GDM1 (cell line): ENCODE data around the gene C10orf67.
"Not testable (repeated sequence)": the region's sequence is repeated elsewhere in the genome, so short reads cannot be mapped to it uniquely, and the experiment has no call there.

Experiments used
- DNase-seq: peaks from one replicate; lab custom pipeline; 2025; lab: John Stamatoyannopoulos, UW

The C10orf67 gene

GRCh38 chr10:23263441-23264164 lies 81.0 kb downstream of the C10orf67 start:
- DNase-seq = no peak

- no peak for DNase-seq
Measured at GRCh38 chr10:23262928-23263327, 81.7 kb downstream of the C10orf67 start.

- DNase-seq = no peak
Measured at GRCh38 chr10:23258516-23258915, 86.1 kb downstream of the C10orf67 start.

GRCh38 chr10:23253780-23254179 lies 90.8 kb downstream of the C10orf67 start:
- no peak for DNase-seq

GRCh38 chr10:23252859-23253258 lies 91.7 kb downstream of the C10orf67 start:
- not testable (repeated sequence) for DNase-seq

GRCh38 chr10:23241779-23242178 lies 102.8 kb downstream of the C10orf67 start:
- not testable (repeated sequence) for DNase-seq

GRCh38 chr10:23238015-23238414 lies 106.6 kb downstream of the C10orf67 start:
- no peak for DNase-seq

GRCh38 chr10:23230582-23230981 lies 114.0 kb downstream of the C10orf67 start:
- no peak for DNase-seq

GRCh38 chr10:23217471-23217870 lies 127.1 kb downstream of the C10orf67 start:
- DNase-seq = no peak

GRCh38 chr10:23205972-23206642 lies 138.5 kb downstream of the C10orf67 start:
- no peak for DNase-seq

- DNase-seq = no peak
Measured at GRCh38 chr10:23204773-23205172, 139.8 kb downstream of the C10orf67 start.

- no peak for DNase-seq
Measured at GRCh38 chr10:23203369-23204325, 140.9 kb downstream of the C10orf67 start.

- no peak for DNase-seq
Measured at GRCh38 chr10:23202779-23203178, 141.8 kb downstream of the C10orf67 start.

- DNase-seq = no peak
Measured at GRCh38 chr10:23201837-23202236, 142.8 kb downstream of the C10orf67 start.

GRCh38 chr10:23200997-23201652 lies 143.5 kb downstream of the C10orf67 start:
- no peak for DNase-seq

GRCh38 chr10:23200586-23200985 lies 144.0 kb downstream of the C10orf67 start:
- no peak for DNase-seq

GRCh38 chr10:23199768-23200511 lies 144.7 kb downstream of the C10orf67 start:
- DNase-seq = no peak

- DNase-seq = no peak
Measured at GRCh38 chr10:23198940-23199767, 145.4 kb downstream of the C10orf67 start.

- no peak for DNase-seq
Measured at GRCh38 chr10:23198610-23198939, 146.0 kb downstream of the C10orf67 start.

- no peak for DNase-seq
Measured at GRCh38 chr10:23197416-23197861, 147.2 kb downstream of the C10orf67 start.
